HFFc6 (cell line): ENCODE data around the gene KCNJ3. TPM values are rescaled to one million over a fixed set of nuclear protein-coding genes. Genes with fewer than 3 reads are reported as not detected.

Experiments
- DNase-seq: peaks from one replicate; pipeline ENCODE4 v3.0.0-alpha.2; 2018
- H3K27ac Mint-ChIP-seq: 2 replicates; pipeline ENCODE4 v1.8.0; 2020; ENCODE audit warnings: mild to moderate bottlenecking, mixed read lengths
- H3K27me3 Mint-ChIP-seq: 2 replicates; pipeline ENCODE4 v1.8.0; 2021; ENCODE audit warnings: mild to moderate bottlenecking, moderate library complexity, mixed read lengths; ENCODE audit not compliant: insufficient read depth
- H3K36me3 Mint-ChIP-seq: 2 replicates; pipeline ENCODE4 v1.8.0; 2021; ENCODE audit warnings: low read depth, mixed read lengths
- H3K4me1 Mint-ChIP-seq: 2 replicates; pipeline ENCODE4 v1.8.0; 2020; ENCODE audit warnings: low read depth, mixed read lengths
- H3K4me3 Mint-ChIP-seq: 2 replicates; pipeline ENCODE4 v1.8.0; 2020; ENCODE audit warnings: mild to moderate bottlenecking, moderate library complexity, mixed read lengths
- H3K9me3 Mint-ChIP-seq: 2 replicates; pipeline ENCODE4 v1.8.0; 2020; ENCODE audit warnings: mild to moderate bottlenecking, mixed read lengths
- CTCF ChIP-seq: fragments of 200-600 bp; sonication (generic); IDR thresholded peaks from 2 replicates; pipeline ENCODE4 v1.5.0; 2021; ENCODE audit warnings: antibody characterized with exemption, mild to moderate bottlenecking
- total RNA-seq, 6 experiments: library from RNA; stranded (reverse); fragmentation: NEBNext Ultra II Directional; extraction: Animal tissue kit (Norgen Biotek cat#: 25700); gene quantifications; 2 replicates in 1 of 6; 3 replicates in 5 of 6; pipeline ENCODE4 v1.2.3, GENCODE V29; 2021

KCNJ3 gene
- total RNA-seq, 6 experiments from 2014 or later, result not detected

- no peak for DNase-seq
- no peaks in the 10 kb centered on the region for H3K27me3 Mint-ChIP-seq
- H3K4me1 Mint-ChIP-seq, result no peaks in the 10 kb centered on the region
Measured at GRCh38 chr2:154692927-154693326, 5.6 kb upstream of the KCNJ3 start.

DNA sequence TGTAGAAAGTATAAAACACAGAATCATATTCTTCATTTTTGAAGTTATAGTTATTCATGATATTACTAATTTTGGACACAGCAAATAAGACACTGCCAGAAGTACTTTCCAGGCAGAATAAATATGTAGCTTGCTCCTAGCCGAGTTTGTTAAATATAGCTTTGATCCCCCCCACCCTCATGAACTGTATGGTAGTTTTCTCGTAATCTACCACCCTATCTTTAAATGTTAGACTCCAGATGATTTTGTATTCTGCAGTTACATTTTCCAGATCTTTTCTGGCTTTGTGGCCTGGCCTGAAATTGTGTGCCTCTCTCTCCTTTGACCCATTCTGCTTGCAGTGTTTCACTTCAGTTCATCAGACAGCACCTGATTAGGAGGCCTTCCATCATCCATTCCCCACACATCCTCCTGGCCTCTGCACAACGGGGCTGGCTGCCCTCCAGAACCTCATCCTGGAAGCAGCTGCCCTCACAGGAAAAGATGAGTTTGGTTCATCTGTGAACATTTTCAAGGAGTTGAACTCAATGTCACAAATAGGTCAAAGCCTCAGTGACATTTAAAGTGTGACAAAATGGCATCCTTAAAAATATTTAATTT is 4.7 kb upstream of the KCNJ3 start:
- Mint-ChIP-seq H3K4me1 (no peaks in the 10 kb centered on the region), H3K27me3 (peaks cover under 1% of the 10 kb centered on the region; the same call in 1 of the 2 replicates), H3K9me3 (peaks cover 12% of the 10 kb centered on the region), H3K4me3 (no peak overlapping the region), H3K36me3 (no peaks in the 10 kb centered on the region), H3K27ac (no peak overlapping the region)
- TF ChIP-seq CTCF, result no peak
- DNase-seq, result no peak

More at GRCh38 chr2:154692927-154693326, 5.6 kb upstream of the KCNJ3 start:
- Mint-ChIP-seq H3K27ac (no peak overlapping the region), H3K36me3 (no peaks in the 10 kb centered on the region), H3K4me3 (no peak overlapping the region), H3K9me3 (peaks cover 10% of the 10 kb centered on the region)
- no peak for TF ChIP-seq CTCF

GRCh38 chr2:154694881-154695280 is 3.6 kb upstream of the KCNJ3 start:
- DNase-seq, result no peak
- H3K9me3 Mint-ChIP-seq, result peaks cover 22% of the 10 kb centered on the region
- H3K27me3 Mint-ChIP-seq, result peaks cover 2% of the 10 kb centered on the region; the same call in 1 of the 2 replicates
- no peak overlapping the region for H3K27ac Mint-ChIP-seq
- H3K36me3 Mint-ChIP-seq, result peaks cover 4% of the 10 kb centered on the region; the same call in 1 of the 2 replicates
- no peak for TF ChIP-seq CTCF
- H3K4me3 Mint-ChIP-seq, result no peak overlapping the region
- H3K4me1 Mint-ChIP-seq, result no peaks in the 10 kb centered on the region

DNA sequence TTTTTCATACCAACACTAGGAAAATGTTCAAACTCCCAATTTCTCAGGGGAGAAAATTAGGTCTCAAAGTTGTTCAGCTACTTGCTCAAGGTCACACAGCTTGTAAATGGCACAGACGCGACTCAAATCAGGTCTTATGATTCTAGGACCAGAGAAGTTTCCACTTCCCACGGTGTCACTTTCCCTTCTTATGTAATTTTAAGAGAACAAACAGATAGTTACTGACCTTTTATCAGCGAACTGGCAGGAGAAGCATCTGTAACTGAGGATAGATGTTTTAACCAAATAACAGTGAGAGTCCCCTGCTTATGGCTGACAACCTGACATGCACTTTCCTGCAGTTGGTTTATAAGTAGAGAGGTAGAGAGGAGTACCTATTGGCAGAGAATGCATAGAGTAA is 2.1 kb upstream of the KCNJ3 start:
- TF ChIP-seq CTCF, result no peak
- Mint-ChIP-seq H3K27me3 (peaks cover 2% of the 10 kb centered on the region; the same call in 1 of the 2 replicates), H3K4me3 (no peak overlapping the region)

GRCh38 chr2:154696810-154697417 is 1.6 kb upstream of the KCNJ3 start:
- no peak for DNase-seq
- no peaks in the 10 kb centered on the region for H3K4me1 Mint-ChIP-seq
- H3K27me3 Mint-ChIP-seq, result peaks cover 2% of the 10 kb centered on the region; the same call in 1 of the 2 replicates
- no peak for TF ChIP-seq CTCF
- peaks cover 4% of the 10 kb centered on the region; the same call in 1 of the 2 replicates for H3K36me3 Mint-ChIP-seq
- H3K4me3 Mint-ChIP-seq, result no peak overlapping the region
- H3K9me3 Mint-ChIP-seq, result peaks cover 17% of the 10 kb centered on the region
- H3K27ac Mint-ChIP-seq, result no peak overlapping the region

More for the DNA sequence above, 2.1 kb upstream of the KCNJ3 start:
- Mint-ChIP-seq H3K36me3 (peaks cover 4% of the 10 kb centered on the region; the same call in 1 of the 2 replicates), H3K9me3 (peaks cover 18% of the 10 kb centered on the region), H3K4me1 (no peaks in the 10 kb centered on the region), H3K27ac (no peak overlapping the region)
- no peak for DNase-seq
